HEK293 (cell line): ENCODE measurements around the gene CDH23.

Experiments used
- CTCF ChIA-PET: fragments of 350-600 bp; formaldehyde crosslinking; extraction: SDS; loops from one replicate; lab custom pipeline; 2021; ENCODE audit warnings: antibody characterized with exemption; lab: Yijun Ruan, JAX
- POLR2A ChIA-PET: fragments of 300-600 bp; formaldehyde crosslinking; extraction: SDS; loops from one replicate; lab custom pipeline; 2020; ENCODE audit warnings: antibody characterized with exemption, inconsistent platforms; lab: Yijun Ruan, JAX
- H3K27ac ChIP-seq: fragments of 200-500 bp; sonication (Bioruptor generic); 2 replicates; pipeline ENCODE4 v1.5.1; 2014; ENCODE audit warnings: low read depth, low read length, control low read depth, inconsistent platforms; ENCODE audit errors: extremely low read depth
- H3K36me3 ChIP-seq, 2 experiments: fragments of 200-500 bp in 1 of 2; sonication (Bioruptor generic) in 1 of 2; 1 replicate in 1 of 2; 2 replicates in 1 of 2; pipeline ENCODE4 v1.5.1; 2014 to 2017; ENCODE audit warnings: inconsistent platforms in 2 of 2, low read length in 2 of 2; ENCODE audit not compliant: control insufficient read depth in 2 of 2, insufficient read depth in 1 of 2
- H3K4me1 ChIP-seq: fragments of 200-500 bp; sonication (Bioruptor generic); 2 replicates; pipeline ENCODE4 v1.5.1; 2014; ENCODE audit warnings: mild to moderate bottlenecking, low read length, inconsistent platforms; ENCODE audit not compliant: control insufficient read depth, insufficient read depth
- H3K4me3 ChIP-seq: 2 replicates; pipeline ENCODE4 v1.5.1; 2011; ENCODE audit warnings: low read depth, mild to moderate bottlenecking, control low read depth, low read length, moderate library complexity
- H3K9me3 ChIP-seq: fragments of 200-500 bp; sonication (Bioruptor generic); 2 replicates; pipeline ENCODE4 v1.5.1; 2014; ENCODE audit warnings: low read depth, low read length, inconsistent platforms; ENCODE audit not compliant: control insufficient read depth, insufficient read depth
- EGR2 ChIP-seq: fragments of 450-650 bp; formaldehyde crosslinking; IDR thresholded peaks from 2 replicates; pipeline ENCODE4 v1.5.1; 2016; ENCODE audit warnings: low read depth, missing biosample characterization, missing genetic modification characterization
- GLIS2 ChIP-seq: fragments of 450-650 bp; formaldehyde crosslinking; IDR thresholded peaks from 2 replicates; pipeline ENCODE4 v1.5.1; 2016; ENCODE audit warnings: missing biosample characterization, missing genetic modification characterization
- HIC1 ChIP-seq: fragments of 450-650 bp; formaldehyde crosslinking; IDR thresholded peaks from 2 replicates; pipeline ENCODE4 v1.5.1; 2016; ENCODE audit warnings: missing biosample characterization, missing genetic modification characterization
- HOXA7 ChIP-seq: sonication (generic); formaldehyde crosslinking; IDR thresholded peaks from 2 replicates; pipeline ENCODE4 v1.8.1; 2022; ENCODE audit warnings: missing genetic modification reagents, borderline replicate concordance
- HOXC10 ChIP-seq: sonication (generic); formaldehyde crosslinking; IDR thresholded peaks from 2 replicates; pipeline ENCODE4 v1.8.1; 2023; ENCODE audit warnings: mild to moderate bottlenecking, missing genetic modification reagents
- KLF16 ChIP-seq: fragments of 450-650 bp; formaldehyde crosslinking; IDR thresholded peaks from 2 replicates; pipeline ENCODE4 v1.5.1; 2017; ENCODE audit warnings: missing biosample characterization, missing genetic modification characterization
- KLF9 ChIP-seq: fragments of 450-650 bp; formaldehyde crosslinking; IDR thresholded peaks from 2 replicates; pipeline ENCODE4 v1.5.1; 2016; ENCODE audit warnings: missing biosample characterization, missing genetic modification characterization, low read depth
- ZBTB21 ChIP-seq: fragments of 450-650 bp; formaldehyde crosslinking; IDR thresholded peaks from 2 replicates; pipeline ENCODE4 v1.5.1; 2017; ENCODE audit warnings: missing biosample characterization, missing genetic modification characterization
- ZNF121 ChIP-seq: fragments of 450-650 bp; formaldehyde crosslinking; IDR thresholded peaks from 2 replicates; pipeline ENCODE4 v1.5.1; 2016; ENCODE audit warnings: missing biosample characterization, missing genetic modification characterization
- ZNF132 ChIP-seq: fragments of 450-650 bp; formaldehyde crosslinking; IDR thresholded peaks from 2 replicates; pipeline ENCODE4 v1.5.1; 2017; ENCODE audit warnings: missing biosample characterization, missing genetic modification characterization, borderline replicate concordance
- ZNF157 ChIP-seq: fragments of 450-650 bp; formaldehyde crosslinking; IDR thresholded peaks from 2 replicates; pipeline ENCODE4 v1.5.1; 2016; ENCODE audit warnings: missing biosample characterization, missing genetic modification characterization
- ZNF221 ChIP-seq: fragments of 450-650 bp; formaldehyde crosslinking; IDR thresholded peaks from 2 replicates; pipeline ENCODE4 v1.5.1; 2017; ENCODE audit warnings: missing biosample characterization, missing genetic modification characterization, borderline replicate concordance
- ZNF248 ChIP-seq: fragments of 450-650 bp; formaldehyde crosslinking; IDR thresholded peaks from 2 replicates; pipeline ENCODE4 v1.5.1; 2017; ENCODE audit warnings: missing biosample characterization, missing genetic modification characterization
- ZNF266 ChIP-seq: fragments of 450-650 bp; formaldehyde crosslinking; IDR thresholded peaks from 2 replicates; pipeline ENCODE4 v1.5.1; 2016; ENCODE audit warnings: missing biosample characterization, missing genetic modification characterization, low read depth
- ZNF335 ChIP-seq: fragments of 450-650 bp; formaldehyde crosslinking; conservative IDR thresholded peaks from 2 replicates; pipeline ENCODE4 v1.5.1; 2016; ENCODE audit warnings: missing biosample characterization, missing genetic modification characterization
- ZNF37A ChIP-seq: fragments of 450-650 bp; IDR thresholded peaks from 2 replicates; pipeline ENCODE4 v1.5.1; 2018; ENCODE audit warnings: missing biosample characterization, missing genetic modification characterization
- ZNF423 ChIP-seq: fragments of 450-650 bp; formaldehyde crosslinking; IDR thresholded peaks from 2 replicates; pipeline ENCODE4 v1.5.1; 2016; ENCODE audit warnings: missing biosample characterization, missing genetic modification characterization
- ZNF449 ChIP-seq: fragments of 450-650 bp; formaldehyde crosslinking; IDR thresholded peaks from 2 replicates; pipeline ENCODE4 v1.5.1; 2017; ENCODE audit warnings: missing biosample characterization, mild to moderate bottlenecking, missing genetic modification characterization, moderate library complexity
- ZNF473 ChIP-seq: fragments of 450-650 bp; formaldehyde crosslinking; IDR thresholded peaks from 2 replicates; pipeline ENCODE4 v1.5.1; 2017; ENCODE audit warnings: missing biosample characterization, missing genetic modification characterization
- ZNF48 ChIP-seq: fragments of 450-650 bp; formaldehyde crosslinking; IDR thresholded peaks from 2 replicates; pipeline ENCODE4 v1.5.1; 2016; ENCODE audit warnings: missing biosample characterization, missing genetic modification characterization
- ZNF488 ChIP-seq: fragments of 450-650 bp; formaldehyde crosslinking; IDR thresholded peaks from 2 replicates; pipeline ENCODE4 v1.5.1; 2016; ENCODE audit warnings: missing biosample characterization, missing genetic modification characterization
- ZNF501 ChIP-seq: fragments of 450-650 bp; formaldehyde crosslinking; IDR thresholded peaks from 2 replicates; pipeline ENCODE4 v1.5.1; 2016; ENCODE audit warnings: missing biosample characterization, missing genetic modification characterization
- ZNF510 ChIP-seq: fragments of 450-650 bp; formaldehyde crosslinking; IDR thresholded peaks from 2 replicates; pipeline ENCODE4 v1.5.1; 2018; ENCODE audit warnings: mild to moderate bottlenecking, missing genetic modification characterization, missing biosample characterization; ENCODE audit not compliant: insufficient replicate concordance
- ZNF521 ChIP-seq: fragments of 450-650 bp; formaldehyde crosslinking; IDR thresholded peaks from 2 replicates; pipeline ENCODE4 v1.5.1; 2017; ENCODE audit warnings: missing biosample characterization, mild to moderate bottlenecking, missing genetic modification characterization
- ZNF529 ChIP-seq: fragments of 450-650 bp; formaldehyde crosslinking; IDR thresholded peaks from 2 replicates; pipeline ENCODE4 v1.5.1; 2017; ENCODE audit warnings: missing genetic modification characterization, missing biosample characterization; ENCODE audit not compliant: insufficient replicate concordance
- ZNF571 ChIP-seq: fragments of 450-650 bp; formaldehyde crosslinking; IDR thresholded peaks from 2 replicates; pipeline ENCODE4 v1.5.0; 2017; ENCODE audit warnings: missing biosample characterization, missing genetic modification characterization
- ZNF596 ChIP-seq: fragments of 450-650 bp; IDR thresholded peaks from 2 replicates; pipeline ENCODE4 v1.5.0; 2018; ENCODE audit warnings: missing biosample characterization, mild to moderate bottlenecking, missing genetic modification characterization, moderate library complexity
- ZNF610 ChIP-seq: fragments of 450-650 bp; formaldehyde crosslinking; IDR thresholded peaks from 2 replicates; pipeline ENCODE4 v1.5.1; 2016; ENCODE audit warnings: missing biosample characterization, missing genetic modification characterization, borderline replicate concordance
- ZNF624 ChIP-seq: fragments of 450-650 bp; formaldehyde crosslinking; IDR thresholded peaks from 2 replicates; pipeline ENCODE4 v1.5.1; 2017; ENCODE audit warnings: missing biosample characterization, missing genetic modification characterization
- ZNF677 ChIP-seq: fragments of 450-650 bp; IDR thresholded peaks from 2 replicates; pipeline ENCODE4 v1.5.0; 2018; ENCODE audit warnings: missing biosample characterization, mild to moderate bottlenecking, missing genetic modification characterization, moderate library complexity

CDH23 gene

GRCh38 chr10:71392791-71393781, 3.6 kb upstream of the CDH23 start:
- Histone ChIP-seq H3K9me3 (no peaks in the 10 kb centered on the region), H3K36me3 (no peaks in the 10 kb centered on the region), H3K4me1 (peaks cover 4% of the 10 kb centered on the region; the same call in 1 of the 2 replicates), H3K27ac (no peak overlapping the region), H3K4me3 (no peak overlapping the region)
- POLR2A ChIA-PET: no interaction called here
- CTCF ChIA-PET: interaction anchor here (1.2 to 1.5 kb wide), 2 partner anchors 8 to 14 kb away, joined by 3 to 4 read pairs; no protein-coding TSS in a partner anchor
- TF ChIP-seq ZNF132 (tag by site-specific recombination) (no peak), ZNF521 (tag by site-specific recombination) (no peak), ZNF510 (tag by site-specific recombination) (no peak), ZNF596 (no peak), ZNF473 (tag by site-specific recombination) (no peak), ZNF48 (tag by site-specific recombination) (no peak), ZNF221 (no peak), ZBTB21 (tag by site-specific recombination) (no peak), ZNF37A (no peak), HIC1 (tag by site-specific recombination) (no peak), ZNF335 (no peak), EGR2 (tag by site-specific recombination) (no peak), ZNF121 (tag by site-specific recombination) (no peak), ZNF610 (tag by site-specific recombination) (no peak), HOXC10 (no peak), ZNF248 (tag by site-specific recombination) (no peak)
- TF ChIP-seq, all 188 proteins: peak for 0

- H3K4me3 ChIP-seq: no peak overlapping the region
- H3K36me3 ChIP-seq: no peaks in the 10 kb centered on the region
- ChIA-PET CTCF (interaction anchor here (0.5 to 1.5 kb wide), 2 partner anchors 15 to 122 kb away, joined by 4 read pairs; no protein-coding TSS in a partner anchor), POLR2A (no interaction called here)
- no peak for TF ChIP-seq KLF16
- no peak for TF ChIP-seq HOXA7
- TF ChIP-seq ZNF266 (tag by site-specific recombination): no peak
- no peak for TF ChIP-seq ZNF48 (tag by site-specific recombination)
- no peak for TF ChIP-seq GLIS2
- no peak for TF ChIP-seq ZNF488 (tag by site-specific recombination)
- no peak for TF ChIP-seq ZNF571 (tag by site-specific recombination)
- TF ChIP-seq ZNF449 (tag by site-specific recombination): no peak
- no peak for TF ChIP-seq ZNF529
- no peak for TF ChIP-seq ZNF677
- no peak for TF ChIP-seq ZNF501 (tag by site-specific recombination)
- no peak for TF ChIP-seq KLF9
- no peak for TF ChIP-seq ZNF157 (tag by site-specific recombination)
- TF ChIP-seq ZNF423 (tag by site-specific recombination): no peak
- no peak for TF ChIP-seq ZNF624 (tag by site-specific recombination)
- H3K4me1 ChIP-seq: peaks cover 4% of the 10 kb centered on the region; the same call in 1 of the 2 replicates
- H3K9me3 ChIP-seq: no peaks in the 10 kb centered on the region
- H3K27ac ChIP-seq: no peak overlapping the region
These were observed 2.8 kb upstream of the CDH23 start for GRCh38 chr10:71393841-71394475.
